ENCODE data around the gene RTBDN.

RTBDN gene

DNA sequence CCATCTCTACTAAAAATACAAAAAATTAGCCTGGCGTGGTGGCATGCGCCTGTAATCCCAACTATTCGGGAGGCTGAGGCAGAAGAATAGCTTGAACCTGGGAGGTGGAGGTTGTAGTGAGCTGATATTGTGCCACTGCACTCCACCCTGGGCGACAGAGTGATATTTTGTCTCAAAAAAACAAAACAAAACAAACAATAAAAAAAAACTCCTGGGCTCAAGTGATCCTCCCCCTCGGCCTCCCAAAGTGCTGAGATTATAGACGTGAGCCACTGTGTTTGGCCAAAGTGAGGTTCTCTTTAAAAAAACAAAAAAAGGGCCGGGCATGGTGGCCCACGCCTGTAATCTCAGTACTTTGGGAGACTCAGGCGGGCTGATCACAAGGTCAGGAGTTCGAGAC is 46.9 kb downstream of the RTBDN start:
- Histone ChIP-seq H3K9ac (ENCODE audit: low read depth, low read length) (no peak overlapping the region), H3K9me3 (ENCODE audit: control insufficient read depth, insufficient read depth, low read length) (no peaks in the 10 kb centered on the region), H3K36me3 (ENCODE audit: insufficient read depth, low read length) (no peaks in the 10 kb centered on the region), H3K4me1 (ENCODE audit: insufficient read depth, low read length) (peaks cover 19% of the 10 kb centered on the region)

DNA sequence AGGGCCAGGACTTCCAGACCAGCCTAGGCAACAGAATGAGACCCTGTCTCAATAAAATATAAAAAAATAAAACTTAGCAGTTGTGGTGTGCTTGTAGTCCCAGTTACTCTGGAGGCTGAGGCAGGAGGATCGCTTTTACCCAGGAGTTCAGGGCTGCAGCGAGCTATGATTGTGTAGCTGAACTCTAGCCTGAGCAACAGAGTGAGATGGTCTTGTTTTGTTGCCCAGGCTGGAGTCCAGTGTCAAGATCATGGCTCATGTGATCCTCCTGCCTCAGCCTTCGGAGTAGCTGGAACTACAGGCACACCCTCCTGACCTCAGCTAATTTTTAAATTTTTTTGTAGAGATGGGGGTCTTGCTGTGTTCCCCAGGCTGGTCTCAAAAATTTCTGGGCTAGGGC is 47.4 kb downstream of the RTBDN start:
- Histone ChIP-seq H3K4me1 (ENCODE audit: insufficient read depth, low read length) (peaks cover 19% of the 10 kb centered on the region), H3K9ac (ENCODE audit: low read depth, low read length) (no peak overlapping the region), H3K36me3 (ENCODE audit: insufficient read depth, low read length) (no peaks in the 10 kb centered on the region), H3K9me3 (ENCODE audit: control insufficient read depth, insufficient read depth, low read length) (no peaks in the 10 kb centered on the region)

DNA sequence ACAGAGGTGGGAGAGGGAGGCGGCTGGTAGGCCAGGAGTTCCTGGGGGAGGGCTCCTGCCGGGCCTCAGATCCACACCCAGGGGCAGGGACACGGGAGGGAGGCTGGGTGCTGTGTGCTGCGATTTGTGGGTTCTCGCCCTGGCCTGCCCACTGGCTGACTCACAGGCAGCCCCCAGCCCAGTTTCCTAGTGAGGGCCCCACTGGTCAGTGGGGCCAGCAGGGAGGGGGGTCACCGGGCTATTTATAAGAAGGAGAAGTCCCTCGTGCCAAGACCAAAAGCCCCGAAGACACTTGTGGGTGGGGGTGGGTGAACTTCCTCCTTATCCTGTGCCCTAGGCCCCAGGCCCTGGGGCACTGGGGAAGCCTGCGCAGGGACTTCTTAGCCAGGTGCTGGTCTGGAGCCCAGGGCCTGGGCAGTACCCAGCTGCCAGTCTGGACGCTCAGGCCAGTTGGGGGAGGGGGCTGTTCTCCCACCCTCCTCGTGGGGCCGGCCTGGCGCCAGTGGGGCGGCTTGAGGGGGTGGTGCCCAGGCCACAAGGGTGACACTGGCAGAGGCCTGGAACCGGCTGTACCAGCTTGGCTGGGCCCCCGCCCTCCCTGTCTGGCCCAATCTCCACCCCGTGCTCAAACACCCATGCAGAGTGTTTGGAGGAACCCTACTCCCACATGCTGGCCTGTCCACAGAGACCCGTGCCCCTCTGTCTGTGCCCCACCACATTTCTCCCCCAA is 48.1 kb downstream of the RTBDN start:
- Histone ChIP-seq H3K9me3 (ENCODE audit: control insufficient read depth, insufficient read depth, low read length) (no peaks in the 10 kb centered on the region), H3K4me1 (ENCODE audit: insufficient read depth, low read length) (peaks cover 19% of the 10 kb centered on the region), H3K9ac (ENCODE audit: low read depth, low read length) (no peak overlapping the region)

DNA sequence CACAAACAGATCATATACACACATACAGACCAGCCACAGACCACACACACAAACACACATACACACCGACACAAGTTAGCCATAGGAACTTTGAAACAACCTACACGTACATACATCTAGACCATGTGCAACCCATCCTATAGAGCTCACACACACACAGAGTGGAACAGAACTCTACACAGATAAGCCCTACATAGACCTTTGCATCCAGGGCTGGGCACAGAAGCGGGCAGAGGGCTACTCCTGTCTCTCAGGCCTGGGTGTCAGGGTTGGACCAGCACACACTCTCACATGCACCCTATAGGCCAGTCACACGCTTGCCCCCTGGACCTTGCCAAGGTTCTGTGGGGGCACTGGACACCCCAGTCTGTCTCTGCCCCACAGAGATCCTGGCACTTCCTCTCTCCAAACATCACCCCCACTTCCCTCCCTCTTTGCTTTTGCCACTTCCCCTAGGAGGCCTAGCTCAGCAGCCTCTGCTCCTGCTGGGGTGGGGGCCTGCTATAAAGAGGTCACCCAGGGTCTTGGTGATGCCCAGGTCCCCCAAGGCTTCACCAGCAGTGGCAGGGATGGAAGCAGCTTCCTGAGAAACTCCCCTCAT is 48.8 kb downstream of the RTBDN start:
- H3K36me3 ChIP-seq (ENCODE audit: insufficient read depth, low read length): no peaks in the 10 kb centered on the region
- peaks cover 19% of the 10 kb centered on the region for H3K4me1 ChIP-seq (ENCODE audit: insufficient read depth, low read length)
- H3K9ac ChIP-seq (ENCODE audit: low read depth, low read length): no peak overlapping the region
- no peaks in the 10 kb centered on the region for H3K9me3 ChIP-seq (ENCODE audit: control insufficient read depth, insufficient read depth, low read length)

More for the DNA sequence above, 48.1 kb downstream of the RTBDN start:
- H3K36me3 ChIP-seq (ENCODE audit: insufficient read depth, low read length): no peaks in the 10 kb centered on the region

DNA sequence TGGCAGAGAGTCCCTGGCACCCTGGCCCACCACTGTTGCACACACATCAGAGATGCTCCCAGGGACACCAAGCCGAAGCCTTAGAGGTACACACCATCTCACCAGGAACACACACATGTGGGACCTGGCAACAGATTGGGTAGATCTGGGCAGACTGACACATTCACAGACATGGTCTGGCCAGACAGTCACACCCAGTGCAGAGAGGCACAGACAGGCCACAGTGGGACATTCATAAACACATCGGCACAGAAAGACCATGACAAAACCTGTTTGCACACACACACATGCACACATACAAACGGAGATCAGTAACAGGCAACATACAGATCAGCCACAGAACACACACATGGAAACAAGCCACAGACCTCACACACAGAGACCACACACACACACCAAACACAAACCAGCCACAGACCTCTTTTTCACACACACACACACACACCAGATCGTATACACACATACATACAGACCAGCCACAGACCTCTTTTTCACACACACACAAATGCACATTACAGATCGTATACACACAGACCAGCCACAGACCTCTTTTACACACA is 49.4 kb downstream of the RTBDN start:
- no peaks in the 10 kb centered on the region for H3K36me3 ChIP-seq (ENCODE audit: insufficient read depth, low read length)
- H3K9me3 ChIP-seq (ENCODE audit: control insufficient read depth, insufficient read depth, low read length): no peaks in the 10 kb centered on the region
- H3K4me1 ChIP-seq (ENCODE audit: insufficient read depth, low read length): peaks cover 19% of the 10 kb centered on the region
- no peak overlapping the region for H3K9ac ChIP-seq (ENCODE audit: low read depth, low read length)

DNA sequence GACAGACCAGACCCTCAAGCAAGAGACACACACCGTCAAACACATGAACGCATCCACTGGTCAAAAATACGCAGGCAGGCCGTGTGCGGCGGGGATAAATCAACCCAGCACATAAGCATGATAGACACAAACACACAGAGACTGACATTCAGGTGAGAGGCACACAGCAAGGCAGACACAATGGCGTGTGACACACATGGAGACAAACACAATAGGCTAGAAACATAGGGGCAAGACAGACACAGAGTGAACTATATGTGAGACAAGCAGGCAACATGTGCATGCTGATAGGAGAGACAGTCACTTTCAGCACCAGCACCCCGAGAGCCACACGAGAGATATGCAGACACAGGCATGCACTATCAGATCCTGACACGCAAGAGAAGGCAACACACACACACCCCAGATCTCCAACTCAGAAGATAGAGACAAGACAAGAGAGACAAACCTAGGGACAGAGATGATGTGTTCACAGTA is 49.9 kb downstream of the RTBDN start:
- Histone ChIP-seq H3K36me3 (ENCODE audit: insufficient read depth, low read length) (no peaks in the 10 kb centered on the region), H3K9me3 (ENCODE audit: control insufficient read depth, insufficient read depth, low read length) (no peaks in the 10 kb centered on the region), H3K9ac (ENCODE audit: low read depth, low read length) (no peak overlapping the region), H3K4me1 (ENCODE audit: insufficient read depth, low read length) (peaks cover 19% of the 10 kb centered on the region)

DNA sequence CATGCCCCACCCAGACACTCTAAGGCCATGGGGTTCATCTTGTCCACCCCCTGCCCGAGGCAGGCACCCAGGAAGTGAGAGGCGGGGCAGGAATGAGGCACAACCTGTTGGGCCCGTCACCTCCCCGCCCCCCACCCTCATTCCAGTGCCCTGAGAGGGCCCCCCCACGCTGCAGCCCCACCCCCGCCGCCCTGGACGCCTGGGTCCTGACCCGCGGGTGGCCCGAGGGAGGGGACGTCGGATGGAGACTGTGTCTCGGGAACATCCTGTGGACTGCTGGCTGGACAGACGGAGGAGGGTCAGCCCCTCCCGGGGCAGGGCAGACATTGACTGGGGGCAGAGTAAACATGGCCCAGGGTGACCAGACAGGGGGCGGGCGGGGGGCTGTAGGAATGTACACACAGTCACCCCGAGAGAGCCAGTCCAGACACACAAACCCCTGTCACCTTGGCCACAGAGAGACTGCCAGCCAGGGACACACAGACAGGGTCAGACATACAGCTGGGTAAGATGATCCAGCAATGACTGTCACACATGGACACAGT is 50.5 kb downstream of the RTBDN start:
- no peak overlapping the region for H3K9ac ChIP-seq (ENCODE audit: low read depth, low read length)
- no peaks in the 10 kb centered on the region for H3K9me3 ChIP-seq (ENCODE audit: control insufficient read depth, insufficient read depth, low read length)
- no peaks in the 10 kb centered on the region for H3K36me3 ChIP-seq (ENCODE audit: insufficient read depth, low read length)
- H3K4me1 ChIP-seq (ENCODE audit: insufficient read depth, low read length): peaks cover 18% of the 10 kb centered on the region

DNA sequence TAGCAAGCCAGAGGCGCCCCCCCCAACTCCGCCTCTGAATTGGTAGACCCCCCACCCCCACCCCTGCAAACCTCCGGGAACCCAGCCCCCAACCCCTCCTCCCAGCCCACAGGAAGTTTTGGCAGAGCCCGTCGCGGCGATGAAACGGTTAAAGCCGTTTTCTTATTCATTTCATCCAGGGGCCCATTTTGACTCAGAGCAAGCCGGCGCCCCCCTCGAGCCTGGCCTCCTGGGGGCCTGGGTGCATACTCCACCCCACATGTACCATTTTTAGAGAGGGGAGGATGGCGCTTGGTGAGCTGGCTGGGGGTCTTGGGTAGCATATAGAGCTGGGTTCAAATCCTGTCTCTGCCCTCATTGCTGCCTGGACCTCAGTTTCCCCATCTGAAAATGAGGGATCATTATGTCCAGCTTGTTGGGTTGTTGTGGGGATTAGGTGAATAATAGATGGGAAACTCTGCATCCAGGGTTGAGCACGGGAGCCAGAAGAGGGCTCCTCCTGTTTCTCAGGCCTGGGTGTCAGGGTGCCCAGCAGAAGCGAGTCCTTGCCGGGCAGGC is 51.0 kb downstream of the RTBDN start:
- Histone ChIP-seq H3K36me3 (ENCODE audit: insufficient read depth, low read length) (no peaks in the 10 kb centered on the region), H3K9ac (ENCODE audit: low read depth, low read length) (no peak overlapping the region), H3K9me3 (ENCODE audit: control insufficient read depth, insufficient read depth, low read length) (no peaks in the 10 kb centered on the region), H3K4me1 (ENCODE audit: insufficient read depth, low read length) (peaks cover 13% of the 10 kb centered on the region)

DNA sequence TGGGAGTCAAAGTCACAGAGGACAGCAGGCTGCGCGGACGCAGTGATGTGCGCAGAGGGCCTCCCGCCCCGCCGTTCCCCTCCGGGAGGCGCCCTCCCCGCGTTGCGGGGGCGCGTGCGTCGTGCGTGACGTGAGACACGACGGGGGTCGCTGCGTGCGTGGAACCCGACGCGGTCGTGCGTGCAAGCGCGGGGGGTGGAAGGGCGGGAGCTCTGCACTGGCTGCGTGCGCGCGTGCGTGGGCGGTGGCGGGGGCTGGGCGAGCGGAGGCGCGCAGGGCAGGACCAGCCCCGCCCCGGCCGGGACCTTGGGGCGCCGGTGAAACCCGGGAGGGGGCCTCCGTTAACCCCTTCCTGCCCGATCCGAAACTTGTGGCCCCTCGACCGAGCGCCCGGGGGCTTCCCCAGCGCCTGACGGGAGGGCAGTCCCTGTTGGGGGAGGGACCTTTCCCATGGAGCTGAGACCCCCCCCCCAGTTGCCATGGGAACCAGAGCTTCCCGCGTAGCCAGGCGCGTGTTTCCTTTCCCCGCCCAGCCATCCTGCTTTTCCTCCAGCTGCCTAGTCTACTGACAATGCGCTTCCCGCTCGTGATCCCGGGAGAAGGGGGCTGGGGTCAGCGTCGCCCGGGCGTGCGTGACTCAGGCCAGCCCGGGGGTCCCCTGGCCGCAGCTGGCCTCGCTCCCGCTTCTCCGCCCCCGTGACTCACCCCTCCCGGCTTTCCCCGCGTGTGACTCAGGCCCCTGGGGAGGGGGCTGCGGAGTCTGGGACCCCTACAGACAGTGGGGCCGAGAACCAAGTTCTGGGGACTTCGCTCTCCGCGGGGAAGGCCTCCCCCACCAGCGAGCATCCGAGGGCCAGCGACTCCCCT is 51.7 kb downstream of the RTBDN start:
- Histone ChIP-seq H3K36me3 (ENCODE audit: insufficient read depth, low read length) (no peaks in the 10 kb centered on the region), H3K9ac (ENCODE audit: low read depth, low read length) (peak overlapping the region; percentile 55; the same call in 1 of the 2 replicates), H3K4me1 (ENCODE audit: insufficient read depth, low read length) (peaks cover 9% of the 10 kb centered on the region; the same call in 1 of the 2 replicates), H3K9me3 (ENCODE audit: control insufficient read depth, insufficient read depth, low read length) (no peaks in the 10 kb centered on the region)

DNA sequence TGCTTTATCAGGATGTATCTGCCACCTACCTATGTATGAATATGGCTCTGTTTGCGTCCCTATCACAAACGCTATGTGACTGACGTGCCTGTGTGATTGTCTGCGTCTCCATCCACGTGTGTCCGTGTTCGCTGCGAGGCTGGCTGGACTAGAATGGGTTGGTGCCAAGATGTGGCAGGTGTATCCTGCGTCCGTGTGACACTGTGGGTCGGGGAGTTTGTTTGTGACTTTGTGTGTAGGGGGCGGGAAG is 52.3 kb downstream of the RTBDN start:
- peaks cover 9% of the 10 kb centered on the region; the same call in 1 of the 2 replicates for H3K4me1 ChIP-seq (ENCODE audit: insufficient read depth, low read length)
- H3K36me3 ChIP-seq (ENCODE audit: insufficient read depth, low read length): no peaks in the 10 kb centered on the region
- H3K9me3 ChIP-seq (ENCODE audit: control insufficient read depth, insufficient read depth, low read length): no peaks in the 10 kb centered on the region
- peak overlapping the region; percentile 55; the same call in 1 of the 2 replicates for H3K9ac ChIP-seq (ENCODE audit: low read depth, low read length)

DNA sequence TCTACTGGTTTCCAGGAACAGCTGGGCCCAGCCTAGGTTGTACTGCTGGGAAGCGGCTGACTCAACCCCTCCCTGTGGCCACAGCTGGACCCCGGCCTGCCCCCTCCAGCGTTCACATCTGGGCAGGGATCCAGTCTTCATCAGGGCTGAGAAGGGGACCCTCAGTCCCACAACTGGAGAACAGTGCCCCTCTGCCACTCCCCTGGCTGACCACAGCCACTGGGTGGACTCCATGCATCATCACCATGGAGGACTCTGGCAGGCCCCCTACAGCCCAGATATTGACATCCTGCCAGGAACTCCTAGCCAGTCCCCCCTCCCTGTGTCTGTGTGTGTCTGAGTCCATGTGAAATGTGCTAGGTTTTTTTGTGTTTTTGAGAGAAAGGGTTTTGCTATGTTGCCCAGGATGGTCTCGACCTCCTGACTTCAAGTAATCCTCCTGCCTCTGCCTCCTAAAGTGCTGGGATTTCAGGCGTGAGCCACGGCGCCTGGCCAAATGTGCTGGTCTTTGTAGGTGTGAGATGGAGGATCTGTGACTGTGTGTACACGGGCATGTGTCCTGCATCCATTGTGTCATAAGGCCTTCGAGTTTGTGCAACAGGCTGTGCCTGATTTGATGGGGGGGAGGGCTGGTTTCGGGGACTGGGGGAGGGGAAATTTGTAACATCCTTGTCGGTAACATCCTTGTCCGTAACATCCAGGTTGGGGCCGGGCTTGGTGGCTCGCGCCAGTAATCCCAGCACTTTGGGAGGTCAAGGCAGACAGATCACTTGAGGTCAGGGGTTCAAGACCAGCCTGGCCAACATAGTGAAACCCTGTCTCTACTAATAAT is 55.0 kb downstream of the RTBDN start:
- peak overlapping the region; percentile 66 for H3K9ac ChIP-seq (ENCODE audit: low read depth, low read length)
- H3K36me3 ChIP-seq (ENCODE audit: insufficient read depth, low read length): no peaks in the 10 kb centered on the region
- no peaks in the 10 kb centered on the region for H3K9me3 ChIP-seq (ENCODE audit: control insufficient read depth, insufficient read depth, low read length)
- peaks cover 4% of the 10 kb centered on the region; the same call in 1 of the 2 replicates for H3K4me1 ChIP-seq (ENCODE audit: insufficient read depth, low read length)

DNA sequence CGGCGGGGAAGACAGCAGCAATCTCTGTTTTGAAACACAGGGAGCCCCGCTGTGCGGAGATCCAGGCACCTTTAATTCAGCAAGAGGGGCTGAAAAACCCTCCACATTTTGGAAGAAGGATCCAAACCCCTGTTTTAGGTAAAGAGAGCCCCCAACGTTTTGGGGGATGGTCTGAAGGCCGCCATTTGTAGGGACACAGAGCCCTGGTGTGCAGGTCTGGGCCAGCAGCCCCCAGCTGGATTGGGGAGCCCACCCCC is 55.5 kb downstream of the RTBDN start:
- peak overlapping the region; percentile 66 for H3K9ac ChIP-seq (ENCODE audit: low read depth, low read length)
- peaks cover 4% of the 10 kb centered on the region; the same call in 1 of the 2 replicates for H3K4me1 ChIP-seq (ENCODE audit: insufficient read depth, low read length)
- no peaks in the 10 kb centered on the region for H3K36me3 ChIP-seq (ENCODE audit: insufficient read depth, low read length)
- H3K9me3 ChIP-seq (ENCODE audit: control insufficient read depth, insufficient read depth, low read length): no peaks in the 10 kb centered on the region

DNA sequence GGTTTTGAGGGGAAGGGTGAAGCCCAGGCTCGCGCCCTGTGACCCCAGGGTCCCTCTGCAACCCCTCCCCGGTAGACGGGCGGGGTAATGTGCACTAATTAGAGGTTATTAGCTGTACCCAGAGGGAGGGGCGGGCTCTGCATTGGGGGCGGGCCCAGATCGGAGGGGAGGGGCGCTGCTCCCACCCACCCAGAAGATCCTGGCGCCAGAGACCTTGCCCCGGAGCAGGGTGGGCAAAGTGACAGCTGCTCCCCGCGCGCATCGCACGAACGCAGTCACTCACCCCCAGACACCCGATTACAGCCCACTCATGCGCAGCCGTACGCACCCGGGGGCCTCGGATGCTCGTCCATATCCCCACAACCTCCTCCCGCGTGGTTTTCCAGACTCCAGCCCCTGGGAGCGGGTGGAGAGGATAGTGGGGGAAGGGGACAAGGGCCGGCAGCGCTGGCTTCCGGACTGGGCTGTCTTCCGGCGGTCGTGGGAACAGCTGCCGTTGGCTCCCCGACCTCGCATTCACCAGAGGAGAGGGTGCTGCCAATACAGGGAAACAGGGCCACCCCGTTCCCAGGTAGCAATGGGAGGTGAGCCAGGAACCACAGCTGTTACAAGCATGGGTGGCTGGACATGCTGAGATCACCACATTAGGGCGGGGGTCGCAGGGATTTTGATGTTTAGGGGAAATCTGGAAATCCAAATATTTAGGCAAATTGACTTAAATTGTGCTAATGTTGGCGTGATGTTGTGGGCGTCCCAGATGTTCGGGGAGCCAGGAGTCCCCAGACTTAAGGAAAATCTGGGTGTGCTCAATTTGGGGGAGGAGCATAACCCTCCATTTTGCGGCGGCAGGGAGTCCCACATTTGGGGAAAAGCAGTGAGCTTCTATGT is 56.1 kb downstream of the RTBDN start:
- H3K9ac ChIP-seq (ENCODE audit: low read depth, low read length): peak overlapping the region; percentile 66
- no peaks in the 10 kb centered on the region for H3K36me3 ChIP-seq (ENCODE audit: insufficient read depth, low read length)
- H3K9me3 ChIP-seq (ENCODE audit: control insufficient read depth, insufficient read depth, low read length): no peaks in the 10 kb centered on the region
- H3K4me1 ChIP-seq (ENCODE audit: insufficient read depth, low read length): no peaks in the 10 kb centered on the region; the same call in 1 of the 2 replicates

Measured in ES-I3 (cell line).